Transverse colon (tissue), 3 donors: Measurements from ENCODE around the gene SNRPA1.

Experiments
- CTCF ChIP-seq, 5 experiments: fragments of 200-600 bp in 3 of 5; fragments of 450-650 bp in 2 of 5; sonication (generic) in 3 of 5; IDR thresholded peaks; 1 replicate in 2 of 5; 2 replicates in 3 of 5; pipeline ENCODE4 v1.5.1; 2016 to 2017; ENCODE audit warnings: antibody characterized with exemption in 5 of 5, inconsistent platforms in 3 of 5, mild to moderate bottlenecking in 2 of 5, moderate library complexity in 1 of 5
- EP300 ChIP-seq: sonication (generic); formaldehyde crosslinking; IDR thresholded peaks from one replicate; pipeline ENCODE4 v1.6.1; 2017; ENCODE audit warnings: antibody characterized with exemption, low read depth

- TF ChIP-seq CTCF (IDR thresholded peaks at IDR 0.05), result no peak
- no peak for TF ChIP-seq EP300
Measured at GRCh38 chr15:101325263-101326025, 30.4 kb upstream of the SNRPA1 start.
